ENCODE results near the gene PFKP. TPM values are rescaled to one million over a fixed set of nuclear protein-coding genes. Genes with fewer than 3 reads are reported as not detected.

The PFKP gene
- 10 to 100 TPM; 25.3 to 34.2 (median 30.0) TPM for polyA plus RNA-seq (ENCODE audit: insufficient read length in 4 of 4)

GRCh38 chr10:3067118-3067858, at the start of gene PFKP:
Gene PFKP (plus strand): TSS chr10:3067548. CDS start chr10:3067596, 48 bp downstream.
- no peak for DNase-seq (ENCODE audit: low read depth in 4 of 4, low spot score in 3 of 4)

GRCh38 chr10:3018247-3018646, 49.1 kb upstream of the PFKP start:
- no peak for DNase-seq (ENCODE audit: low read depth in 4 of 4, low spot score in 3 of 4)

DNA sequence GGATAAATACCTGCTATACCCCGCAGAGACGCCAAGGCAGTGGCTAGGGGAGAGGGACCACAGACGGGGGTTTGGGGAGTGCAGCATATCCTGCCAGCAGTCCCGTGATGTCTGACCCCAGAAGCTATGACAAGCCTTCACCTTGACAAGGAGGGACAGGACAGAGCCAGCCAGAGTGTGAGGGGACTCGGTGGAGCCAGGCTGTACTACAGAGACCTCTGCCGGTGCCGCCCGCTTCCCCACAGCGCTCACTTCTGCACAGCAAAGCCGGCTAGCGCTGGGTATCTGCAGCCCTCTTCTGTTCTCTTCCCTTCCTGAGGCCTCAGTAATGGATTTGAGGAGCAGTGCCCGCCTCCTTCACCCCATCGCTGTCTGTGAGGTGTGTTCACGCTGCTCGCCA, 47.0 kb upstream of the PFKP start:
- DNase-seq (ENCODE audit: low read depth in 4 of 4, low spot score in 3 of 4): no peak

DNA sequence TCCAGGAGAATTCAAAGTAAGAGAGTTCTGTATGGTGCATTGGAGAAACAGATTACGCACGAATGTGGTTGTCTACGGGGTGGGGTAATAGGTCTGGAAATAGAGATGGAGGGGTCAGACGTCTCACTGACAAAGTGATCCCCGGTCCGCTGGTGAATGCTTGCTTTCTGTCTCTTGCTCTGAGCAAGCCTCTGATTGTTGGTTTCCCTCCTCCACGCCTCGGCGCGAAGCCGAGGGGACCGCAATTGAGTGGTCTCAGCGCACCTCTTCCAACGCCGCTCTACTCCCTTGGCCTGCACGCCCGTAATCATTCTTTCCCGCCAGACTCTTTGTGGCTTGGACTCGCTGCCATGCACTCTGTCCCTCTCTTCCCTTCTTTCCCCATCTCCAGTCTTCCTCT, 46.5 kb upstream of the PFKP start:
- DNase-seq (ENCODE audit: low read depth in 4 of 4, low spot score in 3 of 4): no peak

GRCh38 chr10:3022027-3022426, 45.3 kb upstream of the PFKP start:
- DNase-seq (ENCODE audit: low read depth in 4 of 4, low spot score in 3 of 4): no peak

- DNase-seq (ENCODE audit: low read depth in 4 of 4, low spot score in 3 of 4): no peak
These were observed 43.5 kb upstream of the PFKP start for GRCh38 chr10:3023892-3024291.

DNA sequence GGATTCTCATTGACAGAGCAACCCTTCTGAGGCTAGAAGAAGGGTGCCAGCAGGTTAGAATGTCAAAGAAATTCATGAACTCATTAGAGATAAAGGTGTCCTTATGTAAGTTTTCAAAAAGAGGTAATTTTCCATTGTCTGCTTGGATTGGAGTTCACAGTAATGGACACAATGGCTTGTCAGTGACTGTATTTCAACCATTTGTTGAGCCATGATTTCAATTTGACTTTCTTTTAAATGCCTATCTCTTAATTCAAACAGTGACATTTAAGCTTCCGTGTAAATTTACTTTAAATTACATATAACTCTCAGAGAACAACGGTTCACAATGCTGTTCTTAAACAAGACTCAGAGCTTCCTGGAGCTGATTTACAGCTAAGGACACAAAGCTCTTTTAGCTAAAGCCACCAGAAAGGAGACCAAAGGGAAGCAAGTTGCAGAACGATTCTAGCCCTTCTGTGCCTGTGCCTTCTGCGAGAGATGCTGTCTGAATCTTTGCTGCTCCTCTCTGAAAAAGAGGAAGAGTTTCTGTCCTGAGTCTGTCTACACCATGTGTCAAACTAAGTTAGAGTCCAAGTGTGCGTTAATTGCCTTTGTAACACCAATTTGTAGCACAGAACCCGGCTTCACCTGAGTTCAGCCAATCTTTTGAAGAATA, 42.2 kb upstream of the PFKP start:
- no peak for DNase-seq (ENCODE audit: low read depth in 4 of 4, low spot score in 3 of 4)

DNA sequence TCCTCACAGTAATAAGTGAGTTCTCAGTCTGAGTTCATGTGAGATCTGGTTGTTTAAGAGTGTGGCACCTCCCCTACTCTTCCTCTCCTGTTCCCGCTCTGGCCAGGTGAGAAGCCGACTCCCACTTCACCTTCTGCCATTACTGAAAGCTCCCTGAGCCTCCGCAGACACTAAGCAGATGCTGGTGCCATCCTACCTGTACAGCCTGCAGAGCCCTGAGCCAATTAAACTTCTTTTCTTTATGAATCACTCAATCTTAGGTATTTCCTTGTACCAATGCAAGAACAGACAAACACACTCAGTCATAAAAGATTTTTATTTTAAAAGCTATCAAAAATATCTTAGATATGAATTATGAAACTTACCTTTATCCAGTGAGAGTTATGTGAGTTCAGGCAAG, 39.5 kb upstream of the PFKP start:
- no peak for DNase-seq (ENCODE audit: low read depth in 4 of 4, low spot score in 3 of 4)

DNA sequence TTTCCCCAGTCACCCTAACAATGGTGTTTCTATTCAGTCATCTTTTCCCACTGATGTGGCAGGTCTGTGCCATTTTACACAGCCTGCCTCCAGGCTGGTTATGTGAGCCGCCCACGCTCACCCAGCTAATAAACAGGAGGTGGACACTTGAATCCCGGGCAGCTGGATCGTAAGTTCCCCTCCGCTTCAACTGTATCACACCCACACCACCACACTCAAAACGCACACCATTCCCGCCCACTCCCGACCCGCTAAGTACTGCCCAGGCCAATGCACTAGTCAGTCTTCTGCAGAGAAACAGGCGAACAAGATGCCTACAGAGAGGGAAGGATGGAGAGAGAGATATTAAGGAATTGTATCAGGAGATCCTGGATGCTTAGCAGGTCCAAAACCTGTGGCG, 38.9 kb upstream of the PFKP start:
- DNase-seq (ENCODE audit: low read depth in 4 of 4, low spot score in 3 of 4): no peak

DNA sequence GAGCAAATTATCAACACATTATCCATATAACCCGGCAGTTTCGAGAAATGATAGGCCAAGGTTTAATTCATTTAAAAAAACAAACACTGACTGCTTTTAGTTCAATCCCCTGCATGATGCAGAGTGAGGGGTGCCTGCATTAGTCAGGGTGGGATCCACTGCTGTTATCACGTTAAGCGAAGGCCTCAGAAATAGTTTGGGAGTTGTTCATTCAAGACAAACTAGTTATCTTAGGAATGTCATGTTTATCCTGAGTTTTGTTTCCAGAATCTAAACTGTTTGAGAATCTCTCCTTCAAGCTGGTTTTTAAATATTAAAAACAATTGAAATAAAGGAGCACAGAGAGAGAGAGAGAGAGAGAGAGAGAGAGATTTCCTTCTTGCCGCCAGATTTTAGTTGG, 36.6 kb upstream of the PFKP start:
- DNase-seq (ENCODE audit: low read depth in 4 of 4, low spot score in 3 of 4): no peak

DNA sequence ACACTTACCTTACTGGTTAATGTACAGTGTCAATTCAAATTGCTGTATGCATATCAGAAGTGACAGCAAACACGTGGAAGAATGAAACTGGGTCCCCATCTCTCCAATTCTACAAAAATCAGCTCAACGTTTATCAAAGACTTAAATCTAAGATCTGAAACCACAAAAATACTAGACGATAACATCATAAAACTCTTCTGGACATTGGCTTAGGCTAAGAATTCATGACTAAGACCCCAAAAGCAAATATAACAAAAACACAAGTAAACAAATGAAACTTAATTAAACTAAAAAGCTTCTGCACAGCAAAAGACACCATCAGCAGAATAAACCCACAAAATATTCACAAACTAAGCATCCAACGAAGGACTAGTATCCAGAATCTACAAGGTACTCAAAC, 35.9 kb upstream of the PFKP start:
- no peak for DNase-seq (ENCODE audit: low read depth in 4 of 4, low spot score in 3 of 4)

- DNase-seq (ENCODE audit: low read depth in 4 of 4, low spot score in 3 of 4): no peak
These were observed 33.4 kb upstream of the PFKP start for GRCh38 chr10:3033925-3034324.

DNA sequence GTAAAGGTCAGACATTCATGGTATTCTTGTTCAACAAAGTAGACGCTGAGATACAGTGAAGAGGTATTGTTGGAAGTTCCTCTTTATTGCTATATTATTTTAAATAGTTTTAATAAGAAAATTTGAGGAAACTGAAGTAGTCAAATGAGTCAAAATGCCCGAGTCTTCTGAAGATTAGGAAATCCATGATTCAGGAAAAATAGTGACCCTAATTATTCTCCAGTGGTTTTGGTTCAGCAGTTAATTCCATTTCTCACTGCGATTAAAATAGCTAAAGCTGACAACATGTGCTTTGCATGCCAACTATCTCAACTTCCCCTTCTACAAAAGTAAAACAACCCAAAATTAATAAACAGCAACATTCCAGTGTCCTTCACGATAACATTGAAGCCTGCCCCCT, 32.7 kb upstream of the PFKP start:
- no peak for DNase-seq (ENCODE audit: low read depth in 4 of 4, low spot score in 3 of 4)

GRCh38 chr10:3036155-3037021, 31.0 kb upstream of the PFKP start:
- DNase-seq (ENCODE audit: low read depth in 4 of 4, low spot score in 3 of 4): no peak

DNA sequence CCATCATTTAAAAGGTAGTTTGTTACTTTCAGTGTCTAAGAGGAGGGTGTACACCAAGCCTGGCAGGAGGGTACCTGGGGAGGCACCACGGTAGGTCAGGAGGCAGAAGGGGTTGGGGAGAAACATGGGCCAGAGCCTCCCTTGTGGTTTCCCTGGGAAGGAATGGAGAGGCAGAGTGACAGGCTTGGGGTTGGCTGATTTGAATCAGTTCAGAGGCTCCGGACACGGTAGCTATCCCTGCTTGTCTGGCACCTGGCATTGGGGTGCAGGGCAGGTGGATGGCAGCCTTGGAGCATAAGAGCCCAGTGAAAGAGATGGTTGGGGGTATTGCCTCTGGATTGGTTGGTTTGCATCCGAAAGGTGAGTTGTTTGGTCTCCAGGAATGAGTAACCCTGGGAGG, 30.2 kb upstream of the PFKP start:
- DNase-seq (ENCODE audit: low read depth in 4 of 4, low spot score in 3 of 4): no peak

- DNase-seq (ENCODE audit: low read depth in 4 of 4, low spot score in 3 of 4): no peak
These were observed 27.3 kb upstream of the PFKP start for GRCh38 chr10:3040069-3040468.

GRCh38 chr10:3042589-3042988, 24.8 kb upstream of the PFKP start:
- no peak for DNase-seq (ENCODE audit: low read depth in 4 of 4, low spot score in 3 of 4)

DNA sequence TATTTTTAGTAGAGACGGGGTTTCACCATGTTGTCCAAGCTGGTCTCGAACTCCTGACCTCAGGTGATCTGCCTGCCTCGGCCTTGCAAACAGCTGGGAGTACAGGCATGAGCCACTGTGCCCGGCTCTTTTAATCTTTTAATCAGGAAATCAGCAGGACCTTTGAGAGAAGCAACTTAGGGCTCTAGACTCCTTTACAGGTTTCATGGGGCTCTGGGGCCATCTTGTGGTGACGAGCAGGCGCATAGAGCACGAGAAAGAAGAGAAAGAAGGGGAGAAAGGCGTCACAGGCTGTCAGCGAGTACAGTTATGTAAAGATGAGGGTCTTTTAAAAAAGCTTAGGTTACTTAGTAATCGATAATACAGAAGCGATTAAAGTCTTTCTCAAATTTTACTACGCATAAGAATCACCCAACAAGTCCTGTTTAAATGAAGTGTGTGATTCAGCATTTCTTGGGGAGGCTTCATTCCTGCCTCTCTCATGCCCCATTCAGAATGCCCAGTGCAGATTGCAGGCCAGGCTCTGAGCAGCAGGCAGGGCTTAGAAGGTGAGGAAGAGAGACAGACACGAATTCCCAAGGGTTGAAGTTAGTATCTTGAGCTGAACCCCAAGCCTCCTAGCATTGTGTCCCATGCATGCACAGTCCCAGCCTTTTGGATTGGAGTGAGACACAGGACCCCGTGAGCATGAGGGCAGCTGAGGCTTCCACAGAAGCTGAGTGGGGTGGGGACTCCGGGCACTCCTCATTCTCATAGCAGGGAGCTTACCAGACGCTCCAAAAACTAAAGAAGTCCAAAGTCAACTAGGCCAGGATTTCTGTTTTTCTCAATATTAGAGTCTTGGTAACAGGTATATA, 23.6 kb upstream of the PFKP start:
- no peak for DNase-seq (ENCODE audit: low read depth in 4 of 4, low spot score in 3 of 4)

- DNase-seq (ENCODE audit: low read depth in 4 of 4, low spot score in 3 of 4): no peak
These were observed 21.7 kb upstream of the PFKP start for GRCh38 chr10:3045471-3046209.
